ENCODE measurements around the gene PEX10. TPM values are rescaled to one million over a fixed set of nuclear protein-coding genes. Genes with fewer than 3 reads are reported as not detected.

The PEX10 gene
- total RNA-seq, 2 donors from 2014 or later = 7.3 to 8.3 TPM

DNA sequence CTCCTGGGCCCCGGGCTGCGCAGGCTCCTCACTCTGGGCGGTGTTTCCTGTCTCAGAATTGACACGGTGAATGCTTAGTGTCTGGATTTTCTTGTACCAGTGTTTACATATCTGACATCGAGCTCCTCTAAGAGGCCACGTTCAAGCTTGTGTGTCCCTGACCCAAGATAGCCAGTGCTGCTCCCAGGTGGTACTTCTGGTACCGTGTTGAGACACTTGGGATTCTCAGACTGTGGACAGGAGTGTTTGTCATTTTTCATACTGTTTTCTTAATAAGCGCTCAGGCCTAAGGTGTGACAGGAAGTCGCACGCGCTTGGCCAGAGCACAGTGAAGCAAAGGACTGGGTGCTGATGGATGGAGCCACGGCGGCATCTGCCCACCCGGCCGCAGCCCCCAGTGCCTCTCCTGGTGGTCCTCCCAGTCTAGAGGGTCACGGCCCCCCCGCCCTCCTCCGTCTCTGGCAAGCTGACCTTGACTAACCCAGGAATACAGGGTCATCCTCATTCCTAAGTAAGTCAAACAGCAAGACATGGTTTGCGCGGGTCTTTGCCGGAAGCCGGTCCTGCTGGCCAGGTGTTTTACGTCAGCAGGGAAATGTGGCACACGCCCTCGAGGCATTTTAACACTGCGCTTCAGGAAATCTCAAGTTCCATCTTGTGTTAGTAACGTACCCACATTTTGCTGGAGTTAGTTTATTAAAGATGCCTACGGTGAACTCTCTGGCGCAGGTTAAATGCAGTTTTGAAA lies 8.0 kb downstream of the PEX10 start:
- DNase-seq (no peak), ATAC-seq (no peak)
- Mint-ChIP-seq H3K36me3 (ENCODE audit: low read depth) (peaks cover 6% of the 10 kb centered on the region), H3K27ac (no peak overlapping the region), H3K4me3 (no peak overlapping the region), H3K27me3 (no peaks in the 10 kb centered on the region), H3K4me1 (peaks cover 15% of the 10 kb centered on the region)
- no peaks in the 10 kb centered on the region for H3K9me3 ChIP-seq (ENCODE audit: control insufficient read depth, low read length, poor library complexity, severe bottlenecking)

DNA sequence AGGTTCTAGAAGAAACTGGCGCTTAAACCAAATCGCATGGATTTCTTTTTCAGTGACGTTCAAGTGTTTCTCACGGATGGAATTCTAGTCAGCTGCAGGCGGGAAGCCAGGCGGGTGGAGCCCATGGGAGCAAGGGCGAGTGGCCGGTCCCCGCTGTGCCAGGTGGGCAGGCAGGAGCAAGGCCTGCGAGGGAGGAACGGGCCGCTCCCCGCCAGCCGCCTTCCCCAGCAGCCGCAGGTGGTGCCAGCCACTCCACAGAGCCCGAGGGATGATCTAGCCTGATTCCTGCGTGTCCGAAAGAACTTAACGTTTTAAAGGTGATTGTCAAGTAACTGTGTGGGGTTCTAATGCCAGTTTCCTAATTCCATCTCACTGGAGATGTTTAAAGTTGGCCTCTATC lies 9.1 kb downstream of the PEX10 start:
- Mint-ChIP-seq H3K36me3 (ENCODE audit: low read depth) (peaks cover 6% of the 10 kb centered on the region), H3K27ac (peak overlapping the region; percentile 47), H3K4me1 (peaks cover 10% of the 10 kb centered on the region), H3K4me3 (no peak overlapping the region), H3K27me3 (no peaks in the 10 kb centered on the region)
- DNase-seq (no peak), ATAC-seq (no peak)
- H3K9me3 ChIP-seq (ENCODE audit: control insufficient read depth, low read length, poor library complexity, severe bottlenecking) = no peaks in the 10 kb centered on the region

DNA sequence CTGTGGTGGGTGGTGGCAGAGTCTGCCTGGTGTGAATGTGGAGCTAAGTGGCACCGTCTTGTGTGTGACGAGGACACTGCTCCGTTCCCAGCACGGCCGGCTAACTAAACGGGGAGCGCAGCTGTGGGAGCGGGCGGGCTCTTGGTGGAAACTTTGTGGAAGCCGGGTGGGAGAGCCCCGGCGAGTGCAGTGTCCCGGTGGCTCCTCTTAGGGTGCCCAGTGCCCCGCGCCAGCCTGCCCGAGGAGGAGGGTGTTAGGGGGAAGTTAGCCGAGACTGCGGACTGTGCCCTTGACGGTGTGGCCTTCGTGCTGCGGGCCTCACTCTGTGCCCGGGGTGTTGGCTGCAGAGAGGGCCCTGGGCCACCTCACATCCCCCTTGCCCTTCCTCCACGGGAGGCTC lies 9.9 kb downstream of the PEX10 start:
- H3K27me3 Mint-ChIP-seq = no peaks in the 10 kb centered on the region
- peak overlapping the region; percentile 47 for H3K27ac Mint-ChIP-seq
- H3K9me3 ChIP-seq (ENCODE audit: control insufficient read depth, low read length, poor library complexity, severe bottlenecking) = no peaks in the 10 kb centered on the region
- peaks cover 6% of the 10 kb centered on the region for H3K36me3 Mint-ChIP-seq (ENCODE audit: low read depth)
- peaks cover 10% of the 10 kb centered on the region for H3K4me1 Mint-ChIP-seq
- no peak overlapping the region for H3K4me3 Mint-ChIP-seq
- ATAC-seq (no peak), DNase-seq (no peak)

DNA sequence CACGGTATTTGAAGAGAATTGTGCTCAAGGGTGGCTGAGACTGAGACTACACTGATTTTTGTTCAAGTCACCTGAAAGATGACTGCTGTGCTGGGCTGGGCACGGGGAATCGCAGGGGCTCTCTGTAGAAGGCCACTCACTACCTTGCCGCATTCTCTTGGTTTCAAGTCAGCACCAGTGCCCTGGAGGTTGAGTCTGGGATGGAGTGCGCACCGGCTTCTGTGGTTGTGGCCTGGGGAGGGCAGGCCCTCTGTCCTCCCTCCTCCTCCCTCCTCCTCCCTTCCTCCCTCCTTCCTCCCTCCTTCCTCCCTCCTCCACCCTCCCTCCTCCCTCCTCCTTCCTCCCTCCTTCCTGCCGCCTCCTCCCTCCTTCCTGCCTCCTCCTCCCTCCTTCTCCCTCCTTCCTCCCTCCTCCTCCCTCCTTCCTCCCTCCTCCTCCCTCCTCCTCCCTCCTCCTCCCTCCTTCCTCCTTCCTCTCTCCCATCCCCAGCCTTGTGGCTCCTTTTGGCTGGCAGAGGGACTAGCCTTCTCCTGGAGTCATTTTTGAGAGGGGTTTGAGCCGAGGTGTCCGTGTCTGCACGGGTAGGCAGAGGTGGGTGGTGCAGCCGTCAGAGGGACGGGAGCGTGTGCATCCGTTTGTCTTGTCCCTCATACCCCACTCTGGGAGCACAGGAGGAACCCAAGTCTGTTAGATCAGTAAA lies 11.3 kb downstream of the PEX10 start:
- no peak for ATAC-seq
- H3K9me3 ChIP-seq (ENCODE audit: control insufficient read depth, low read length, poor library complexity, severe bottlenecking) = no peaks in the 10 kb centered on the region
- no peak for DNase-seq
- H3K27ac Mint-ChIP-seq = no peak overlapping the region
- no peaks in the 10 kb centered on the region for H3K27me3 Mint-ChIP-seq
- H3K36me3 Mint-ChIP-seq (ENCODE audit: low read depth) = peaks cover 6% of the 10 kb centered on the region
- H3K4me1 Mint-ChIP-seq = peaks cover 8% of the 10 kb centered on the region
- H3K4me3 Mint-ChIP-seq = no peak overlapping the region

DNA sequence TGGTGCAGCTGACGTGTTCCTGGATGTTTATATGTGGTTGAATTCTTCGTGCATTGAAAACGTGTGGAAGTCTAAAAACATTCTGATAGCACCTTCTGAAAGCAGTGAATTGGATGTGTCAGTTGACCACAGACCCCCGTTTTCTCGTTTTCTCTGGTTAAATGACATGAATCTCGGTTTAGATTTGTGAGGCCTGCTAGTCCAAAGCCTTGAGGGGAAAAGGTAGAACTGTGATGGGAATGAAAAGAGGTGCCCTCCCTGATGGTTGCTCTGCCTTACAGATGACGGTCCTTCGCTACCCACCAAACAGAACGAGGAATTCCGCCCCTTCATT lies 11.8 kb downstream of the PEX10 start:
- H3K9me3 ChIP-seq (ENCODE audit: control insufficient read depth, low read length, poor library complexity, severe bottlenecking) = no peaks in the 10 kb centered on the region
- DNase-seq (no peak), ATAC-seq (no peak)
- peaks cover 6% of the 10 kb centered on the region for H3K36me3 Mint-ChIP-seq (ENCODE audit: low read depth)
- H3K27me3 Mint-ChIP-seq = no peaks in the 10 kb centered on the region
- peaks cover 8% of the 10 kb centered on the region for H3K4me1 Mint-ChIP-seq
- no peak overlapping the region for H3K4me3 Mint-ChIP-seq
- H3K27ac Mint-ChIP-seq = no peak overlapping the region

DNA sequence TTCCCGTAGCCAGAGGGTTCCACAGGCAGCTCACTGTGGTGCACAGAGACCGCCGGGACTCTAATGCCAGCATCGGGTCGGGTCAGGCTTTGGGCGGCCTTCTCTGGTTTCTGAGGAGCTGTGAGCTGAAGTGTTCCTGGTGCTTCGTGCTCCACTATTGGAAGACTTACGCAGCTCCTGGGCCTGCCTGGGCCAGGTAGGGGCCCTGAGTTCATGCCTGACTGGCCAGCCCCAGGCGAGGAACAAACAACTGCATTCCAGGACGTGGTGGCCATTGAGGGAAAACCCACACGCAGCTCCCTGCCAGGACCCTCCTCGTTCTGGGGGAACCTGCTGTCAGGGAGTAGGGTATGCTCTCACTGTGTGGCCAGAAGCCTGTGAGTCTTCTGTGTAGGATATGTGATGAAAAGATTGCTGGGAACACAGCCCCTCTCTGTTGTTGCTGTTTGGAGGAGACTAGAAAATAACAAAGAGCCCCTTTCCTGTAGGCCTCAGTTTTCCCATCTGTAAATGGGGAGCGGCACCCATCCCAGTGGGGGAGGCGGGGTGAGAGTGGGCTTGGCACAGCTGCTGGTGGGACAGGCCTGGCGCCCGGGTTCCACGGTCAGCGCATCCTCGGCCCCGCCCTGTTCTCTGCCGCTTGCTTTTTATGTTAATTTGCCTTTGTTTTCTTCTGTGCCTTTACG lies 12.3 kb downstream of the PEX10 start:
- peaks cover 8% of the 10 kb centered on the region for H3K4me1 Mint-ChIP-seq
- ATAC-seq (no peak), DNase-seq (no peak)
- H3K4me3 Mint-ChIP-seq = peak overlapping the region; percentile 39
- peaks cover 6% of the 10 kb centered on the region for H3K36me3 Mint-ChIP-seq (ENCODE audit: low read depth)
- no peaks in the 10 kb centered on the region for H3K27me3 Mint-ChIP-seq
- no peaks in the 10 kb centered on the region for H3K9me3 ChIP-seq (ENCODE audit: control insufficient read depth, low read length, poor library complexity, severe bottlenecking)
- H3K27ac Mint-ChIP-seq = no peak overlapping the region

DNA sequence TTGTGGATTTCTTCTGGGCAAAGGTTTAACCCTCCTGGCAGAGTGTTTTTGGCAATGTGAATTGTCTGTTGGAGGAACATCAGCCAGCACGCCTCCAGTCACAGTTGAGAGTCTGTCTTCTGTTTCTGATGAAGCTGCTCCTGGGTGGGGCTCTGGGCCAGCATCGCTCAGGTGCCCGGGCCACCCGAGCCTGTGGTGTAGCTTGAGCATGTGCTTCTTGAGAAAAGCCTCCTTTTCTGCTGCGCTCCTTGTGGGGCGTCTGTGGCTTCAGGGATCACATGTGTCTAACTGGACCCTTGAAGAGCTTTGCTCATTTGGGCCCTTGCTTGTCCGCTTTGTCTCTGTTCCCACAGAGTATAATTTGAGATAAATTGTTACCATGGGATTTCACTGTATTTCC lies 13.5 kb downstream of the PEX10 start:
- Mint-ChIP-seq H3K4me1 (peaks cover 14% of the 10 kb centered on the region), H3K4me3 (no peak overlapping the region), H3K36me3 (ENCODE audit: low read depth) (peaks cover 6% of the 10 kb centered on the region), H3K27ac (no peak overlapping the region), H3K27me3 (no peaks in the 10 kb centered on the region)
- no peaks in the 10 kb centered on the region for H3K9me3 ChIP-seq (ENCODE audit: control insufficient read depth, low read length, poor library complexity, severe bottlenecking)
- ATAC-seq (no peak), DNase-seq (no peak)

DNA sequence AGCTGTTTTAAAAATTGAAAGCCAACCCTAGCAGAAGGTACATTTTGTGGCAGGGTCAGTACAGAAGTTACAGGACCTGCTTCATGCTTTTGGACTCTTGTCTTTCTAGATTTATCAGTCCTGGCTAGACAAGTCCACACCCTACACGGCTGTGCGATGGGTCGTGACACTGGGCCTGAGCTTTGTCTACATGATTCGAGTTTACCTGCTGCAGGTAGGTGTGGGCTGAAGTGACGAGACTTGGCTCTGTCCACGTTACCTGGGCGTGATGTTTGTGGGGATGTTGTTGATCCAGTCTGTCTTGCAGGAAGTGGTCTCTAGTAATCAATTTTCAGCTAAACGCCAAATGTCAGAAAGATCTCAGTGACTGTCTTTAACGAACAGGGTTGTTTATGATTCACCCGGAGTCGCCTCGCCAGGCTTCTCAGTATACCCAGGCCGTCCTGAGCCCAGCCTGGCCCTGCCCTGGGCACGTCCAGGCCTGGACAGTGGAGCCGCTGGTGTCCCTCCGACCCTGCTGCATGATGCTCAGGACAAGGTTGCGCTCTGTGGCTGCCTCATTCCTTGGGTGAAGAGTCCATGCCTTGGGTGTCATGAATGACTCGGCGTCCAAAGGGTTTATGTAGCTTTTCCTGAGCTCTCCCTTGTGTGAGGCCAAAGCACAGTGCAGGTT lies 15.2 kb downstream of the PEX10 start:
- H3K9me3 ChIP-seq (ENCODE audit: control insufficient read depth, low read length, poor library complexity, severe bottlenecking) = no peaks in the 10 kb centered on the region
- peaks cover 8% of the 10 kb centered on the region for H3K36me3 Mint-ChIP-seq (ENCODE audit: low read depth)

DNA sequence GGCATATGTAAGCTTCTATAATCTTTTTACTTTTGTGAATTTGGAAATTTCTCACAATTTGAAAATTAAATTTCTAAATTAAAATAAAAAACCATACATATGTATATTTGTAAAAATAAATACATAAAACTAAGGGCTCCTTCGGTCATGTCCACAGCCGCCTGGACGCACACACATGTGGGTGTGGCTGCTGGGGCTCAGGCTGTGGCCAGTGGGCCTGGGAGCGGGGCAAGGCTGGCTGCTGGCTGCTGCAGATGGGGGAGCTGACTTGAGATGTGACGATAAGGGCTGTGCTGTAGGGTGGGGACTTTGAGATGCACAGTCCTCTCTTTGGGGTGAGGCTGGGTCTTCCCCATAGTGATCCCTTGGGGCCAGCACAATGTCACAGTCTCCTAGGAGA lies 15.9 kb downstream of the PEX10 start:
- no peak for DNase-seq
- Mint-ChIP-seq H3K27me3 (no peaks in the 10 kb centered on the region), H3K4me1 (peaks cover 23% of the 10 kb centered on the region), H3K27ac (peak overlapping the region; percentile 29), H3K36me3 (ENCODE audit: low read depth) (peaks cover 6% of the 10 kb centered on the region), H3K4me3 (no peak overlapping the region)
- no peak for ATAC-seq
- no peaks in the 10 kb centered on the region for H3K9me3 ChIP-seq (ENCODE audit: control insufficient read depth, low read length, poor library complexity, severe bottlenecking)

More for the DNA sequence above, 15.2 kb downstream of the PEX10 start:
- no peak for ATAC-seq
- H3K4me3 Mint-ChIP-seq = no peak overlapping the region
- no peak for DNase-seq
- H3K4me1 Mint-ChIP-seq = peaks cover 28% of the 10 kb centered on the region
- H3K27me3 Mint-ChIP-seq = no peaks in the 10 kb centered on the region
- H3K27ac Mint-ChIP-seq = peak overlapping the region; percentile 29

DNA sequence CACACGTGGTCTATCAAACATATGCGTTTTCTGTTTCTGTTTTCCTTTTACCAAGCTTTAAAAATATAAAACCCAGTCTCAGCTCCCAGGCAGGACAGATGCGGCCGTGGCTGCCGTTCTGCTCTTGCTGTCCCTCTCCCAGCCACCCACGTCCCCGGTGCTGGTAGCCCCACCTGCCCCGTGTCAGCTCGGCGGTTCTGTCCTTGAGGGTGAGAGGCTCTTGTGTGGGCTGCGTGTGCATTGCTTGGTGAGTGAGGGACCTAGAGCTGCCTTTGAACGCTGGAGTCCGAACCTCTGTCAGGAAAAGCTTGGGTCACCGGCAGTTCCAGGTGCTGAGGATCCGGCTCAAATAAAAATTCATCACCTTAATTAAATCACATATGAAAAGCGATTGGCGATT lies 16.3 kb downstream of the PEX10 start:
- peaks cover 23% of the 10 kb centered on the region for H3K4me1 Mint-ChIP-seq
- H3K4me3 Mint-ChIP-seq = no peak overlapping the region
- ATAC-seq (no peak), DNase-seq (no peak)
- H3K27ac Mint-ChIP-seq = peak overlapping the region; percentile 29
- peaks cover 5% of the 10 kb centered on the region for H3K36me3 Mint-ChIP-seq (ENCODE audit: low read depth)
- no peaks in the 10 kb centered on the region for H3K9me3 ChIP-seq (ENCODE audit: control insufficient read depth, low read length, poor library complexity, severe bottlenecking)
- H3K27me3 Mint-ChIP-seq = no peaks in the 10 kb centered on the region

DNA sequence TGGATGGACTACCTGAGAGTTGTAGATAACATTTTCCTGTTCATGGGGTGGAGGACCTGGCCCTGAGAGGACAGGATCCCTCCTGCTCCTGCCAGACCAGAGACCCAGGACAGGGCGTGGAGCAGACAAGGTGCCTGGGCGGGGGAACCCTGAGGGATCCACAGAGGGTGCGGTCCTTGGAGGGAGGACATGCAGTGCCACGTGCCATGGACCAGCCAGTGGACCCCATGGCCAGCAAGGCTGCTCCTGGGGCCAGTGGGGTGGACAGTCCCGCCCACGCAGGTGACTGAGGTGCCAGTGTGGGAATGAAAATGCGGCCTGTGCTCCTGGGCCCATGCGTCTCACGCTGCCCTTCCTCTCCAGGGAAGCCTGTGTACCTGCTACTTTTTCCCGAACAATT lies 17.1 kb downstream of the PEX10 start:
- DNase-seq = no peak
- no peaks in the 10 kb centered on the region for H3K9me3 ChIP-seq (ENCODE audit: control insufficient read depth, low read length, poor library complexity, severe bottlenecking)
- Mint-ChIP-seq H3K4me1 (peaks cover 21% of the 10 kb centered on the region), H3K36me3 (ENCODE audit: low read depth) (peaks cover 2% of the 10 kb centered on the region), H3K27ac (no peak overlapping the region), H3K4me3 (no peak overlapping the region), H3K27me3 (no peaks in the 10 kb centered on the region)
- no peak for ATAC-seq

DNA sequence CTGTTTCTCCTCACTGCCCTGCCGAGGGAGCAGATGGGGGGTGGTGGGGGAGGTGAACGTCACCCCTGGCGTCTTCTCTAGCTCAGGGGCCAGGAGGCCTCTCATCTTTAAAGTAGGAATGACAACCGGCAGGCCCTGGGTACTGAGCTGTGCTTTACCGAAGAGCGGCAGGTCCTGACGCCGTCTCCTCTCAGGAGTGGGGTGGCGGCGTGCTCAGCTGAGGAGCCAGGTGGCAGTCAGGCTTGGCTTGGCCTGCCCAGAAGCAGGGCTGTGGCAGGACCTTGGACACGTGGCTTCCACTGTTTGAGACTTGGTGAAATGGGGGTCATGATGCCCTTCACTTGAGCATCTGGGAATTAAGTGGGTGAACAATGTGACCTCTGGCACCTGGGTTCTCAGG lies 17.6 kb downstream of the PEX10 start:
- ATAC-seq (no peak), DNase-seq (no peak)
- Mint-ChIP-seq H3K27me3 (no peaks in the 10 kb centered on the region), H3K4me1 (peaks cover 24% of the 10 kb centered on the region), H3K27ac (no peak overlapping the region), H3K4me3 (no peak overlapping the region), H3K36me3 (ENCODE audit: low read depth) (peaks cover 2% of the 10 kb centered on the region)
- no peaks in the 10 kb centered on the region for H3K9me3 ChIP-seq (ENCODE audit: control insufficient read depth, low read length, poor library complexity, severe bottlenecking)

DNA sequence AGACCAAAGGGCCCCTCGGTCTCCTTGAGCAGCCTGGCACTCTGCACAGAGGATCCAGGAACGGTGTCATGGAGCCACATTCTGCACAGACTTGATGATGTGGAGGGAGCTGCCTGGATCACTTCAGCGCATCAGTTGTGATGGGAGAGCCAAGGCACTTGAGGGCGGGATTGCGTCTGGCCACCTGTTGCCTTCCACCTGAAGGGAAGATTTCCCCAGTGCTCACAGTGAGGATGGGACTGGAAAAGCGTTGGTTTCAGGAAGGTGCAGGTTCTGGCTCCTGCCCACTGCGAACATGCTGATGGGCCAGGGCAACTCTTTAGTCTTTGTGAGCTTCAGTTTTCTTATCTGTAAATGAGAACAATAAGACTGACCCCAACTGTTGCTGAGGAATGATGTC lies 18.1 kb downstream of the PEX10 start:
- Mint-ChIP-seq H3K27ac (peak overlapping the region; percentile 87), H3K27me3 (no peaks in the 10 kb centered on the region), H3K36me3 (ENCODE audit: low read depth) (peaks cover 2% of the 10 kb centered on the region), H3K4me3 (peak overlapping the region; percentile 59), H3K4me1 (peaks cover 24% of the 10 kb centered on the region)
- no peak for DNase-seq
- H3K9me3 ChIP-seq (ENCODE audit: control insufficient read depth, low read length, poor library complexity, severe bottlenecking) = no peaks in the 10 kb centered on the region
- no peak for ATAC-seq
